ENCODE measurements around the gene NOX5. TPM values are rescaled to one million over a fixed set of nuclear protein-coding genes. Genes with fewer than 3 reads are reported as not detected.

NOX5 gene
- total and polyA plus RNA-seq, 2 experiments from 2014 or later, result 0.11 TPM; not detected in 1

DNA sequence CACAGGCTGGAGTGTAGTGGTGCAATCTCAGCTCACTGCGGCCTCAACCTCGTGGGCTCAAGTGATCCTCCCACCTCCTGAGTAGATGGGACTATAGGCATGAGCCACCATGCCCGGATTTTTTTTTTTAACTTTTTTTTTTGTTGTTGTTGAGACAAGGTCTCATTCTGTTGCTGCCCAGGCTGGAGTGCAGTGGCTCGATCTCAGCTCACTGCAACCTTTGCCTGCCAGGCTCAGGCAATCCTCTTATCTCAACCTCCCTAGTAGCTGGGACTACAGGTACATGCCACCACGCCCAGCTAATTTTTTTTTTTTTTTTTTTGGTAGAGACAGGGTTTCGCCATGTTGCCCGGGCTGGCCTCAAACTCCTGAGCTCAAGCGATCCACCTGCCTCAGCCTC, 64.1 kb downstream of the NOX5 start:
- no peak for TF ChIP-seq EZH2phosphoT487 (IDR thresholded peaks at IDR 0.05; ENCODE audit: insufficient read depth, low read depth)
- TF ChIP-seq EZH2 (IDR thresholded peaks at IDR 0.05; ENCODE audit: insufficient read depth, poor library complexity, severe bottlenecking), result no peak
- DNase-seq, result no peak
- Histone ChIP-seq H3K4me1 (ENCODE audit: insufficient read depth) (peaks cover 17% of the 10 kb centered on the region), H3K9ac (no peak overlapping the region), H3K4me2 (ENCODE audit: unreplicated experiment) (no peak overlapping the region), H3F3A (ENCODE audit: insufficient read depth) (0 out of 2 replicates have a peak, but pooled peaks cover 3% of the 10 kb centered on the region), H3K27ac (no peak overlapping the region), H3K9me3 (ENCODE audit: low read depth) (no peaks in the 10 kb centered on the region), H3K27me3 (replicated peaks; ENCODE audit: insufficient read depth) (no peaks in the 10 kb centered on the region), H2AFZ (no peak overlapping the region), H3K79me2 (ENCODE audit: insufficient read depth) (no peaks in the 10 kb centered on the region), H4K20me1 (ENCODE audit: insufficient read depth) (no peaks in the 10 kb centered on the region), H3K4me3 (no peak overlapping the region), H3K36me3 (ENCODE audit: low read depth) (no peaks in the 10 kb centered on the region), H3K9me2 (ENCODE audit: insufficient read depth) (no peaks in the 10 kb centered on the region)
- in situ Hi-C loops (cut with MboI), result no loop called here
- WGBS, 2 experiments (ENCODE audit: low coverage in 1 of 2, low lambda C conversion rate in 2 of 2, missing lambda C conversion rate in 2 of 2), result 92% methylated on average over 8 of the region's 8 CpGs

DNA sequence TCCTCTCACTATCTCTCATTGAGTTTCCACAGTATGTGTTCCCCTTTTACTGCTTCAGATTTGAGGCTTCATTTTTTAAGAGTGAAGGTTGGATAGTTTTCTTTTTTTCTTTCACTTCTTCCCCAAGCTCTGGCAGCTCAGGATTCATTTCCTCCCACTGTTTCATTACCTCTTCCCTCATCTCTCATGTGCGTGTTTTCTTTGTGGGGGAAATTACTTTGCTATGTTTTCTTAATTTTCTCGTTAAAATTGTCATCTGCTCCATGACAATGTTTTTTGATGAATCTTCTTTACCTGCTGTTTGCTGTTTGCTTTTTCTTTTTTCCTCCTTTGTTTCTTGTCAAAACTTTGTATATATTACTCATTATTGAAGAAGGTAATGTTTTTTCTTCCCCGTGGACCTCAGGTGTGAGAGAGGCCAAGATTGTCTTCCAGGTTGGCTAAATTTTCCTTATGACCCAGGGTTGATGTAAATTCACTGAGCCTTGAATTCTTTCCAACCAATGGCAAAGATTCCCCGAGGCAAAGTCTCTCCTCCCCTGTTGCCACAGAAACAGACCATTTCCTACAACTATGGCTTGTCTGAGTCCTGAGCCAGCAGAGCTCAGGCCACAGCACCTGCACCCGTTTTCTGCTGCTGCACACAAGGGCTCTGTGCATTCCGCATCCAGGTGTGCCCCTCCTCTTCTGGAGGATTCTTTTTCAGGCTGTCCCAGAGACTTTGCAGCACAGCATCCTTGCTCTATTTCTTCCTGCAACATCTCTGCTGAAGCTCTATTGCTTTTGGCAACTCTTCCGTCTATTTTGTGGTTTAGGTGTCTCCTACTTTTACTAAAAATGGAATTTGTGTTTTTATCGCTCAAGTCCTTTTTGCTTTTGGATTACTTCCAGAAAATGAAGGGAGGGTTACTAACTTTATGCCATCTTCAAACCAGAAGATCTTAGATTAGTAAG, 66.1 kb downstream of the NOX5 start:
- Histone ChIP-seq H3K9me3 (ENCODE audit: low read depth) (no peaks in the 10 kb centered on the region), H3K36me3 (ENCODE audit: low read depth) (no peaks in the 10 kb centered on the region), H3K4me3 (no peak overlapping the region), H2AFZ (peak overlapping the region; percentile 79), H3K27ac (no peak overlapping the region), H3K4me2 (ENCODE audit: unreplicated experiment) (no peak overlapping the region), H3K9ac (no peak overlapping the region), H3K27me3 (replicated peaks; ENCODE audit: insufficient read depth) (peaks cover 9% of the 10 kb centered on the region; the same call in 1 of the 2 replicates), H3K79me2 (ENCODE audit: insufficient read depth) (no peaks in the 10 kb centered on the region), H3F3A (ENCODE audit: insufficient read depth) (0 out of 2 replicates have a peak, but pooled peaks cover 3% of the 10 kb centered on the region), H3K9me2 (ENCODE audit: insufficient read depth) (no peaks in the 10 kb centered on the region), H4K20me1 (ENCODE audit: insufficient read depth) (no peaks in the 10 kb centered on the region), H3K4me1 (ENCODE audit: insufficient read depth) (peaks cover 17% of the 10 kb centered on the region)
- TF ChIP-seq EZH2phosphoT487 (IDR thresholded peaks at IDR 0.05; ENCODE audit: insufficient read depth, low read depth) (no peak), EZH2 (IDR thresholded peaks at IDR 0.05; ENCODE audit: insufficient read depth, poor library complexity, severe bottlenecking) (no peak)
- DNase-seq, result peak; percentile 13
- WGBS, 2 experiments (ENCODE audit: low coverage in 1 of 2, low lambda C conversion rate in 2 of 2, missing lambda C conversion rate in 2 of 2), result 66 to 72% methylated on average over 8 of the region's 8 CpGs
- in situ Hi-C loops (cut with MboI), result no loop called here

DNA sequence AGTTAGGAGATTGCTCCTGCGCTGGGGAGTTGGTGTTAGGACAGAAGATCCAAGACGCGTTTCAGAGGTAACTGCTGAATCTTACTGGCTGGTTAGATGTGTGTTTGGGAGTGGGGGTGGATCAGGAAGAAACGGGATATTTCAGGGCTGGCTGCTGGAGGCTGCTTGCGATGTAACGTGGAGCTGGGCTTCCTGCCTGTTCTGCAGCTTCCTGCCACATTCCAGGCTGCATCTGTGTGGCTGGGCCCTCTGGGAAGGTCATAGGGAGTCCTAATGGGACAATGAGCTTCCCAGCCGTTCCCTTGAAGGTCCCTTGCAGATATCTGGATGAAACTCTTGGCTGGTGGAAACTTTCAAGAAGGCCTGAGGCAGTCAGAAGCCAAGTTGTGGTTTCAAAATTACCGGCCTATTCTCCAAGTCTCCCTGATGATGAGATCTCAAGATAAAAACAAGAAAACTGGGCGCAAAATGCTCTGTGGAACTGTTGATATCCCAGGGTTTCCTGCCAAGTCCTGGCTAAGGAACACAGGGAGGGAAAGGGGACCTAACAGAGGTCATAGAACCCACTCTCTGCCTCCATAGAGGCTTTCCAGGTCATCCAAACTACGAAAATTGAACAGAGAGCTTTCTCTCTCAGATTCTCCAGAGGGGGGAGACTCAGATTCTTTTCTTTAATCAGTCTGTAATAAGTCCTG, 67.0 kb downstream of the NOX5 start:
- H3K9me2 ChIP-seq (ENCODE audit: insufficient read depth), result no peaks in the 10 kb centered on the region
- H4K20me1 ChIP-seq (ENCODE audit: insufficient read depth), result no peaks in the 10 kb centered on the region
- in situ Hi-C loops (cut with MboI), result no loop called here
- no peaks in the 10 kb centered on the region for H3K79me2 ChIP-seq (ENCODE audit: insufficient read depth)
- no peak overlapping the region for H3K9ac ChIP-seq
- H3K27me3 ChIP-seq (replicated peaks; ENCODE audit: insufficient read depth), result peaks cover 12% of the 10 kb centered on the region; the same call in 1 of the 2 replicates
- H3K4me3 ChIP-seq, result no peak overlapping the region
- H3K27ac ChIP-seq, result no peak overlapping the region
- H3K9me3 ChIP-seq (ENCODE audit: low read depth), result no peaks in the 10 kb centered on the region
- peak; percentile 53 for DNase-seq
- no peak for TF ChIP-seq EZH2 (IDR thresholded peaks at IDR 0.05; ENCODE audit: insufficient read depth, poor library complexity, severe bottlenecking)
- no peak for TF ChIP-seq EZH2phosphoT487 (IDR thresholded peaks at IDR 0.05; ENCODE audit: insufficient read depth, low read depth)
- peak overlapping the region; percentile 13 for H3K4me2 ChIP-seq (ENCODE audit: unreplicated experiment)
- H3F3A ChIP-seq (ENCODE audit: insufficient read depth), result 0 out of 2 replicates have a peak, but pooled peaks cover 3% of the 10 kb centered on the region
- H2AFZ ChIP-seq, result peak overlapping the region; percentile 79
- H3K4me1 ChIP-seq (ENCODE audit: insufficient read depth), result peaks cover 17% of the 10 kb centered on the region
- no peaks in the 10 kb centered on the region for H3K36me3 ChIP-seq (ENCODE audit: low read depth)
- 32 to 41% methylated on average over 10 of the region's 10 CpGs for WGBS, 2 experiments (ENCODE audit: low coverage in 1 of 2, low lambda C conversion rate in 2 of 2, missing lambda C conversion rate in 2 of 2)

- Histone ChIP-seq H3K27me3 (replicated peaks; ENCODE audit: insufficient read depth) (peaks cover 12% of the 10 kb centered on the region; the same call in 1 of the 2 replicates), H2AFZ (peak overlapping the region; percentile 79), H3K36me3 (ENCODE audit: low read depth) (no peaks in the 10 kb centered on the region), H3K4me2 (ENCODE audit: unreplicated experiment) (peak overlapping the region; percentile 13), H4K20me1 (ENCODE audit: insufficient read depth) (no peaks in the 10 kb centered on the region), H3K27ac (no peak overlapping the region), H3K9me2 (ENCODE audit: insufficient read depth) (no peaks in the 10 kb centered on the region), H3K9me3 (ENCODE audit: low read depth) (no peaks in the 10 kb centered on the region), H3K79me2 (ENCODE audit: insufficient read depth) (no peaks in the 10 kb centered on the region), H3K4me1 (ENCODE audit: insufficient read depth) (peaks cover 17% of the 10 kb centered on the region), H3F3A (ENCODE audit: insufficient read depth) (0 out of 2 replicates have a peak, but pooled peaks cover 3% of the 10 kb centered on the region), H3K4me3 (no peak overlapping the region), H3K9ac (no peak overlapping the region)
- no peak for TF ChIP-seq EZH2 (IDR thresholded peaks at IDR 0.05; ENCODE audit: insufficient read depth, poor library complexity, severe bottlenecking)
- no peak for TF ChIP-seq EZH2phosphoT487 (IDR thresholded peaks at IDR 0.05; ENCODE audit: insufficient read depth, low read depth)
- in situ Hi-C loops (cut with MboI), result no loop called here
- peak; percentile 54 for DNase-seq
- WGBS, 2 experiments (ENCODE audit: low coverage in 1 of 2, low lambda C conversion rate in 2 of 2, missing lambda C conversion rate in 2 of 2), result 60 to 80% methylated on average over 3 of the region's 3 CpGs
Observed at GRCh38 chr15:69082021-69082502, 67.6 kb downstream of the NOX5 start.

Data from GM23248 (cell line).